ENCODE measurements around the gene JMJD4. TPM values are rescaled to one million over a fixed set of nuclear protein-coding genes. Genes with fewer than 3 reads are reported as not detected.
A peak's percentile ranks its signal among the peaks of the same experiment; 100 is the strongest.

Gene JMJD4
- polyA plus RNA-seq, 3 donors = 7.9 to 11.2 (median 11.2) TPM

- H3K27me3 ChIP-seq (ENCODE audit: control insufficient read depth in 2 of 2, insufficient read depth in 2 of 2, low read length in 2 of 2) = no peaks in the 10 kb centered on the region
- no peak for TF ChIP-seq CTCF (IDR thresholded peaks at IDR 0.05)
- H3K27me3 Mint-ChIP-seq (ENCODE audit: low read depth in 3 of 3) = peaks cover 0 to 1% (median 0%) of the 10 kb centered on the region in 3 donors
- no peak overlapping the region for H3K4me3 ChIP-seq (replicated peaks in 1 of 3; ENCODE audit: low read depth in 2 of 3, low read length in 3 of 3)
- no peak overlapping the region for H3K4me2 ChIP-seq (replicated peaks; ENCODE audit: extremely low read depth, low read length, poor library complexity, severe bottlenecking)
- H3K4me1 ChIP-seq (ENCODE audit: control insufficient read depth in 1 of 2, insufficient read depth in 2 of 2, low read length in 2 of 2) = no peaks in the 10 kb centered on the region
- peaks cover 31 to 35% of the 10 kb centered on the region in 2 donors for H3K36me3 Mint-ChIP-seq
- DNase-seq = no peak
- H3K79me2 ChIP-seq (ENCODE audit: insufficient read depth, low read length) = peaks cover 10% of the 10 kb centered on the region
- H2AFZ ChIP-seq (ENCODE audit: insufficient read depth, low read depth, low read length, poor library complexity, severe bottlenecking) = no peak overlapping the region
- no peak overlapping the region for H3K9ac ChIP-seq (ENCODE audit: insufficient read depth, low read length, poor library complexity, severe bottlenecking)
- no peaks in the 10 kb centered on the region for H3K9me3 Mint-ChIP-seq
- peak overlapping the region in 1 of 7 donors; percentile 15 for H3K27ac Mint-ChIP-seq
- no peaks in the 10 kb centered on the region for H3K9me3 ChIP-seq (replicated peaks in 1 of 2; ENCODE audit: control insufficient read depth in 1 of 2, insufficient read depth in 1 of 2, low read length in 2 of 2)
- peaks cover 15% of the 10 kb centered on the region for H4K20me1 ChIP-seq (ENCODE audit: insufficient read depth, low read length)
- no peak overlapping the region for H3K27ac ChIP-seq (ENCODE audit: low read depth in 1 of 2, low read length in 2 of 2)
- peaks cover 3% of the 10 kb centered on the region for H3K4me1 Mint-ChIP-seq
- peaks cover 15 to 49% of the 10 kb centered on the region in 2 donors for H3K36me3 ChIP-seq (replicated peaks in 1 of 2; ENCODE audit: control insufficient read depth in 1 of 2, insufficient read depth in 2 of 2, low read length in 2 of 2)
- intact Hi-C loops (cut with micrococcal nuclease) = no loop called here
- H3K4me3 Mint-ChIP-seq = no peak overlapping the region
- over 99% methylated on average over 18 of the region's 18 CpGs for WGBS (ENCODE audit: insufficient coverage)
Observed at GRCh38 chr1:227747948-227748495, 12.9 kb upstream of the JMJD4 start.

- Histone ChIP-seq H3K4me1 (ENCODE audit: control insufficient read depth in 1 of 2, insufficient read depth in 2 of 2, low read length in 2 of 2) (no peaks in the 10 kb centered on the region), H3K9ac (ENCODE audit: insufficient read depth, low read length, poor library complexity, severe bottlenecking) (no peak overlapping the region), H3K9me3 (replicated peaks in 1 of 2; ENCODE audit: control insufficient read depth in 1 of 2, insufficient read depth in 1 of 2, low read length in 2 of 2) (no peaks in the 10 kb centered on the region), H3K79me2 (ENCODE audit: insufficient read depth, low read length) (peaks cover 11% of the 10 kb centered on the region), H3K36me3 (replicated peaks in 1 of 2; ENCODE audit: control insufficient read depth in 1 of 2, insufficient read depth in 2 of 2, low read length in 2 of 2) (peaks cover 15 to 46% of the 10 kb centered on the region in 2 donors), H3K4me3 (replicated peaks in 1 of 3; ENCODE audit: low read depth in 2 of 3, low read length in 3 of 3) (no peak overlapping the region), H3K4me2 (replicated peaks; ENCODE audit: extremely low read depth, low read length, poor library complexity, severe bottlenecking) (no peak overlapping the region), H3K27me3 (ENCODE audit: control insufficient read depth in 2 of 2, insufficient read depth in 2 of 2, low read length in 2 of 2) (no peaks in the 10 kb centered on the region), H4K20me1 (ENCODE audit: insufficient read depth, low read length) (peaks cover 15% of the 10 kb centered on the region), H2AFZ (ENCODE audit: insufficient read depth, low read depth, low read length, poor library complexity, severe bottlenecking) (no peak overlapping the region), H3K27ac (ENCODE audit: low read depth in 1 of 2, low read length in 2 of 2) (no peak overlapping the region)
- H3K27ac Mint-ChIP-seq = peak overlapping the region in 1 of 7 donors; percentile 7
- H3K4me3 Mint-ChIP-seq = no peak overlapping the region
- 84% methylated on average over 8 of the region's 8 CpGs for WGBS (ENCODE audit: insufficient coverage)
- peaks cover 0 to 1% (median 0%) of the 10 kb centered on the region in 3 donors for H3K27me3 Mint-ChIP-seq (ENCODE audit: low read depth in 3 of 3)
- TF ChIP-seq CTCF (IDR thresholded peaks at IDR 0.05) = no peak
- H3K36me3 Mint-ChIP-seq = peaks cover 30 to 34% of the 10 kb centered on the region in 2 donors
- DNase-seq = no peak
- no peaks in the 10 kb centered on the region for H3K9me3 Mint-ChIP-seq
- peaks cover 3% of the 10 kb centered on the region for H3K4me1 Mint-ChIP-seq
- intact Hi-C loops (cut with micrococcal nuclease) = no loop called here
Observed at GRCh38 chr1:227747382-227747781, 12.3 kb upstream of the JMJD4 start.

Data from CD14-positive monocyte (primary cell).